C4-2B (cell line): ENCODE results near the gene ITGB1BP1.

Source experiments
- H3K27ac ChIP-seq: fragments of 450-650 bp; 2 replicates; pipeline ENCODE4 v1.5.1; 2017
- ZFX ChIP-seq: fragments of 450-650 bp; IDR thresholded peaks from 2 replicates; pipeline ENCODE4 v1.6.1; 2017
- TF ChIP-seq, protein P1 (sequence below): fragments of 450-650 bp; conservative IDR thresholded peaks from 2 replicates; pipeline ENCODE4 v1.5.1; 2017; ENCODE audit warnings: mild to moderate bottlenecking

ITGB1BP1 gene

DNA sequence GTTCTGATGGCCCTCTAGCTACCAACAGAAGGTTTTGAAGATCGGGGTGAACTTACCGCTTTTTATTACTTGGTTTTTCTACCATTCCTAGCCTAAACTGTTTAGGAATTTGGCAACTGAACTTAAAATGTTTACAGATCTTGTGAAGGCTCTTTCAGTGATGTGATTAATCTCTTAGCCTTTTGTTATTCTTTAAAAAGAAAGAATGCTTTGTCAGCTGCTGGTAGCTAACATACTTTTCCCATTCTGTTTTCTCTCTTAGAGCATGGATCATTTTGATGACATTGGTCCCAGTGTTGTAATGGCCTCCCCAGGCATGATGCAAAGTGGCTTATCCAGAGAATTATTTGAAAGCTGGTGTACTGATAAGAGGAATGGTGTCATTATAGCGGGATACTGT is 18.2 kb upstream of the ITGB1BP1 start:
- no peak for TF ChIP-seq ZFX
- TF ChIP-seq, protein P1, sequence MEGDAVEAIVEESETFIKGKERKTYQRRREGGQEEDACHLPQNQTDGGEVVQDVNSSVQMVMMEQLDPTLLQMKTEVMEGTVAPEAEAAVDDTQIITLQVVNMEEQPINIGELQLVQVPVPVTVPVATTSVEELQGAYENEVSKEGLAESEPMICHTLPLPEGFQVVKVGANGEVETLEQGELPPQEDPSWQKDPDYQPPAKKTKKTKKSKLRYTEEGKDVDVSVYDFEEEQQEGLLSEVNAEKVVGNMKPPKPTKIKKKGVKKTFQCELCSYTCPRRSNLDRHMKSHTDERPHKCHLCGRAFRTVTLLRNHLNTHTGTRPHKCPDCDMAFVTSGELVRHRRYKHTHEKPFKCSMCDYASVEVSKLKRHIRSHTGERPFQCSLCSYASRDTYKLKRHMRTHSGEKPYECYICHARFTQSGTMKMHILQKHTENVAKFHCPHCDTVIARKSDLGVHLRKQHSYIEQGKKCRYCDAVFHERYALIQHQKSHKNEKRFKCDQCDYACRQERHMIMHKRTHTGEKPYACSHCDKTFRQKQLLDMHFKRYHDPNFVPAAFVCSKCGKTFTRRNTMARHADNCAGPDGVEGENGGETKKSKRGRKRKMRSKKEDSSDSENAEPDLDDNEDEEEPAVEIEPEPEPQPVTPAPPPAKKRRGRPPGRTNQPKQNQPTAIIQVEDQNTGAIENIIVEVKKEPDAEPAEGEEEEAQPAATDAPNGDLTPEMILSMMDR, result no peak
- no peak overlapping the region for H3K27ac ChIP-seq

- no peak overlapping the region for H3K27ac ChIP-seq
- TF ChIP-seq ZFX, result no peak
- TF ChIP-seq, protein P1, result no peak
These were observed 16.9 kb upstream of the ITGB1BP1 start for GRCh38 chr2:9440058-9440727.

- H3K27ac ChIP-seq, result no peak overlapping the region
- TF ChIP-seq, protein P1, result no peak
- TF ChIP-seq ZFX, result no peak
These were observed 16.2 kb upstream of the ITGB1BP1 start for GRCh38 chr2:9439536-9439935.

GRCh38 chr2:9434489-9434888 is 11.2 kb upstream of the ITGB1BP1 start:
- TF ChIP-seq ZFX, result no peak
- TF ChIP-seq, protein P1, result no peak
- no peak overlapping the region for H3K27ac ChIP-seq

- TF ChIP-seq, protein P1, result no peak
- TF ChIP-seq ZFX, result no peak
- H3K27ac ChIP-seq, result no peak overlapping the region
These were observed 7.3 kb upstream of the ITGB1BP1 start for GRCh38 chr2:9430316-9431293.

GRCh38 chr2:9428965-9429577 is 5.7 kb upstream of the ITGB1BP1 start:
- TF ChIP-seq, protein P1, result no peak
- H3K27ac ChIP-seq, result no peak overlapping the region
